HEK293 (cell line): ENCODE measurements around the gene PLEKHA4.

Experiments used
- BCL11A ChIP-seq: fragments of 450-650 bp; formaldehyde crosslinking; IDR thresholded peaks from 2 replicates; pipeline ENCODE4 v1.5.1; 2016; ENCODE audit warnings: low read depth, missing biosample characterization, missing genetic modification characterization
- EGR2 ChIP-seq: fragments of 450-650 bp; formaldehyde crosslinking; IDR thresholded peaks from 2 replicates; pipeline ENCODE4 v1.5.1; 2016; ENCODE audit warnings: low read depth, missing biosample characterization, missing genetic modification characterization
- GLI2 ChIP-seq: fragments of 450-650 bp; formaldehyde crosslinking; IDR thresholded peaks from 2 replicates; pipeline ENCODE4; 2017; ENCODE audit warnings: missing biosample characterization, missing genetic modification characterization, low read depth, borderline replicate concordance
- IKZF3 ChIP-seq: fragments of 450-650 bp; IDR thresholded peaks from 2 replicates; pipeline ENCODE4 v1.5.0; 2018; ENCODE audit warnings: missing biosample characterization, mild to moderate bottlenecking, missing genetic modification characterization, moderate library complexity
- KLF7 ChIP-seq: fragments of 450-650 bp; formaldehyde crosslinking; IDR thresholded peaks from 2 replicates; pipeline ENCODE4 v1.5.1; 2016; ENCODE audit warnings: missing biosample characterization, missing genetic modification characterization, borderline replicate concordance
- SP7 ChIP-seq: fragments of 450-650 bp; formaldehyde crosslinking; IDR thresholded peaks from 2 replicates; pipeline ENCODE4 v1.5.1; 2016; ENCODE audit warnings: missing biosample characterization, missing genetic modification characterization
- ZFP41 ChIP-seq: fragments of 450-650 bp; formaldehyde crosslinking; IDR thresholded peaks from 2 replicates; pipeline ENCODE4 v1.5.1; 2016; ENCODE audit warnings: missing biosample characterization, missing genetic modification characterization, borderline replicate concordance
- ZNF23 ChIP-seq: fragments of 450-650 bp; formaldehyde crosslinking; IDR thresholded peaks from 2 replicates; pipeline ENCODE4 v1.5.1; 2016; ENCODE audit warnings: missing biosample characterization, missing genetic modification characterization, borderline replicate concordance
- ZNF311 ChIP-seq: fragments of 450-650 bp; formaldehyde crosslinking; IDR thresholded peaks from 2 replicates; pipeline ENCODE4 v1.5.1; 2017; ENCODE audit warnings: missing biosample characterization, missing genetic modification characterization, borderline replicate concordance
- ZNF433 ChIP-seq: fragments of 450-650 bp; formaldehyde crosslinking; IDR thresholded peaks from 2 replicates; pipeline ENCODE4 v1.5.1; 2016; ENCODE audit warnings: missing biosample characterization, missing genetic modification characterization, low read depth
- ZNF529 ChIP-seq: fragments of 450-650 bp; formaldehyde crosslinking; IDR thresholded peaks from 2 replicates; pipeline ENCODE4 v1.5.1; 2017; ENCODE audit warnings: missing genetic modification characterization, missing biosample characterization; ENCODE audit not compliant: insufficient replicate concordance
- ZNF76 ChIP-seq: fragments of 450-650 bp; formaldehyde crosslinking; IDR thresholded peaks from 2 replicates; pipeline ENCODE4; 2016; ENCODE audit warnings: low read depth, missing biosample characterization, missing genetic modification characterization, borderline replicate concordance
- ZNF768 ChIP-seq: fragments of 450-650 bp; formaldehyde crosslinking; IDR thresholded peaks from 2 replicates; pipeline ENCODE4 v1.5.1; 2018; ENCODE audit warnings: missing biosample characterization, mild to moderate bottlenecking, missing genetic modification characterization
- TF ChIP-seq, protein P1 (sequence below): fragments of 450-650 bp; formaldehyde crosslinking; IDR thresholded peaks from 2 replicates; pipeline ENCODE4 v1.5.1; 2017; ENCODE audit warnings: missing biosample characterization, mild to moderate bottlenecking, missing genetic modification characterization, moderate library complexity
- TF ChIP-seq, protein P2 (sequence below): fragments of 450-650 bp; formaldehyde crosslinking; IDR thresholded peaks from 2 replicates; pipeline ENCODE4 v1.5.1; 2017; ENCODE audit warnings: missing biosample characterization, missing genetic modification characterization
- TF ChIP-seq, protein P3 (sequence below): fragments of 450-650 bp; formaldehyde crosslinking; IDR thresholded peaks from 2 replicates; pipeline ENCODE4 v1.5.1; 2016; ENCODE audit warnings: missing biosample characterization, missing genetic modification characterization
- TF ChIP-seq, protein P4 (sequence below): fragments of 450-650 bp; formaldehyde crosslinking; IDR thresholded peaks from 2 replicates; pipeline ENCODE4 v1.5.1; 2016; ENCODE audit warnings: missing biosample characterization, missing genetic modification characterization
- TF ChIP-seq, protein P5 (sequence below): fragments of 450-650 bp; IDR thresholded peaks from 2 replicates; pipeline ENCODE4 v1.5.1; 2018; ENCODE audit warnings: missing biosample characterization, mild to moderate bottlenecking, missing genetic modification characterization
- TF ChIP-seq, protein P6 (sequence below): fragments of 450-650 bp; formaldehyde crosslinking; IDR thresholded peaks from 2 replicates; pipeline ENCODE4 v1.5.1; 2016; ENCODE audit warnings: missing biosample characterization, missing genetic modification characterization

PLEKHA4 gene

DNA sequence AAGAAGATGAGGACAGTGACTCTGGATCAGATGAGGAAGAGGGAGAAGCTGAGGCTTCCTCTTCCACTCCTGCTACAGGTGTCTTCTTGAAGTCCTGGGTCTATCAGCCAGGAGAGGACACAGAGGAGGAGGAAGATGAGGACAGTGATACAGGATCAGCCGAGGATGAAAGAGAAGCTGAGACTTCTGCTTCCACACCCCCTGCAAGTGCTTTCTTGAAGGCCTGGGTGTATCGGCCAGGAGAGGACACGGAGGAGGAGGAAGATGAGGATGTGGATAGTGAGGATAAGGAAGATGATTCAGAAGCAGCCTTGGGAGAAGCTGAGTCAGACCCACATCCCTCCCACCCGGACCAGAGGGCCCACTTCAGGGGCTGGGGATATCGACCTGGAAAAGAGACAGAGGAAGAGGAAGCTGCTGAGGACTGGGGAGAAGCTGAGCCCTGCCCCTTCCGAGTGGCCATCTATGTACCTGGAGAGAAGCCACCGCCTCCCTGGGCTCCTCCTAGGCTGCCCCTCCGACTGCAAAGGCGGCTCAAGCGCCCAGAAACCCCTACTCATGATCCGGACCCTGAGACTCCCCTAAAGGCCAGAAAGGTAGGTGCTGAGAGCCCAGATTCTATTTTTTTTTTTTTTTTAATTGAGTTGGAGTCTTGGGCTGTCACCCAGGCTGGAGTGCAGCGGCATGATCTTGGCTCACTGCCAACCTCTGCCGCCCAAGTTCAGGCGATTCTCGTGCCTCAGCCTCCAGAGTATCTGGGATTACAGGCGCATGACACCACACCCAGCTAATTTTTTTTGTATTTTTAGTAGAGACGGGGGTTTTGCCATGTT, 6.1 kb upstream of the PLEKHA4 start (continued):
- TF ChIP-seq ZNF23 (tag by site-specific recombination) (no peak), ZNF768 (tag by site-specific recombination) (no peak), SP7 (no peak), ZFP41 (tag by site-specific recombination) (no peak), EGR2 (tag by site-specific recombination) (no peak), ZNF76 (tag by site-specific recombination) (no peak), IKZF3 (no peak; the same call in 1 of the 2 replicates), BCL11A (peak; percentile 65), GLI2 (tag by site-specific recombination) (no peak), ZNF311 (tag by site-specific recombination) (no peak), ZNF529 (no peak), ZNF433 (tag by site-specific recombination) (no peak), KLF7 (tag by site-specific recombination) (no peak)
- TF ChIP-seq, protein P1, sequence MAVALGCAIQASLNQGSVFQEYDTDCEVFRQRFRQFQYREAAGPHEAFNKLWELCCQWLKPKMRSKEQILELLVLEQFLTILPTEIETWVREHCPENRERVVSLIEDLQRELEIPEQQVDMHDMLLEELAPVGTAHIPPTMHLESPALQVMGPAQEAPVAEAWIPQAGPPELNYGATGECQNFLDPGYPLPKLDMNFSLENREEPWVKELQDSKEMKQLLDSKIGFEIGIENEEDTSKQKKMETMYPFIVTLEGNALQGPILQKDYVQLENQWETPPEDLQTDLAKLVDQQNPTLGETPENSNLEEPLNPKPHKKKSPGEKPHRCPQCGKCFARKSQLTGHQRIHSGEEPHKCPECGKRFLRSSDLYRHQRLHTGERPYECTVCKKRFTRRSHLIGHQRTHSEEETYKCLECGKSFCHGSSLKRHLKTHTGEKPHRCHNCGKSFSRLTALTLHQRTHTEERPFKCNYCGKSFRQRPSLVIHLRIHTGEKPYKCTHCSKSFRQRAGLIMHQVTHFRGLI (tag by site-specific recombination): peak; percentile 68; the same call in 1 of the 2 replicates
- TF ChIP-seq, protein P2, sequence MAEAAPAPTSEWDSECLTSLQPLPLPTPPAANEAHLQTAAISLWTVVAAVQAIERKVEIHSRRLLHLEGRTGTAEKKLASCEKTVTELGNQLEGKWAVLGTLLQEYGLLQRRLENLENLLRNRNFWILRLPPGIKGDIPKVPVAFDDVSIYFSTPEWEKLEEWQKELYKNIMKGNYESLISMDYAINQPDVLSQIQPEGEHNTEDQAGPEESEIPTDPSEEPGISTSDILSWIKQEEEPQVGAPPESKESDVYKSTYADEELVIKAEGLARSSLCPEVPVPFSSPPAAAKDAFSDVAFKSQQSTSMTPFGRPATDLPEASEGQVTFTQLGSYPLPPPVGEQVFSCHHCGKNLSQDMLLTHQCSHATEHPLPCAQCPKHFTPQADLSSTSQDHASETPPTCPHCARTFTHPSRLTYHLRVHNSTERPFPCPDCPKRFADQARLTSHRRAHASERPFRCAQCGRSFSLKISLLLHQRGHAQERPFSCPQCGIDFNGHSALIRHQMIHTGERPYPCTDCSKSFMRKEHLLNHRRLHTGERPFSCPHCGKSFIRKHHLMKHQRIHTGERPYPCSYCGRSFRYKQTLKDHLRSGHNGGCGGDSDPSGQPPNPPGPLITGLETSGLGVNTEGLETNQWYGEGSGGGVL (tag by site-specific recombination): no peak
- TF ChIP-seq, protein P3, sequence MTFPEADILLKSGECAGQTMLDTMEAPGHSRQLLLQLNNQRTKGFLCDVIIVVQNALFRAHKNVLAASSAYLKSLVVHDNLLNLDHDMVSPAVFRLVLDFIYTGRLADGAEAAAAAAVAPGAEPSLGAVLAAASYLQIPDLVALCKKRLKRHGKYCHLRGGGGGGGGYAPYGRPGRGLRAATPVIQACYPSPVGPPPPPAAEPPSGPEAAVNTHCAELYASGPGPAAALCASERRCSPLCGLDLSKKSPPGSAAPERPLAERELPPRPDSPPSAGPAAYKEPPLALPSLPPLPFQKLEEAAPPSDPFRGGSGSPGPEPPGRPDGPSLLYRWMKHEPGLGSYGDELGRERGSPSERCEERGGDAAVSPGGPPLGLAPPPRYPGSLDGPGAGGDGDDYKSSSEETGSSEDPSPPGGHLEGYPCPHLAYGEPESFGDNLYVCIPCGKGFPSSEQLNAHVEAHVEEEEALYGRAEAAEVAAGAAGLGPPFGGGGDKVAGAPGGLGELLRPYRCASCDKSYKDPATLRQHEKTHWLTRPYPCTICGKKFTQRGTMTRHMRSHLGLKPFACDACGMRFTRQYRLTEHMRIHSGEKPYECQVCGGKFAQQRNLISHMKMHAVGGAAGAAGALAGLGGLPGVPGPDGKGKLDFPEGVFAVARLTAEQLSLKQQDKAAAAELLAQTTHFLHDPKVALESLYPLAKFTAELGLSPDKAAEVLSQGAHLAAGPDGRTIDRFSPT (tag by site-specific recombination): peak; percentile 69; the same call in 1 of the 2 replicates
- TF ChIP-seq, protein P4, sequence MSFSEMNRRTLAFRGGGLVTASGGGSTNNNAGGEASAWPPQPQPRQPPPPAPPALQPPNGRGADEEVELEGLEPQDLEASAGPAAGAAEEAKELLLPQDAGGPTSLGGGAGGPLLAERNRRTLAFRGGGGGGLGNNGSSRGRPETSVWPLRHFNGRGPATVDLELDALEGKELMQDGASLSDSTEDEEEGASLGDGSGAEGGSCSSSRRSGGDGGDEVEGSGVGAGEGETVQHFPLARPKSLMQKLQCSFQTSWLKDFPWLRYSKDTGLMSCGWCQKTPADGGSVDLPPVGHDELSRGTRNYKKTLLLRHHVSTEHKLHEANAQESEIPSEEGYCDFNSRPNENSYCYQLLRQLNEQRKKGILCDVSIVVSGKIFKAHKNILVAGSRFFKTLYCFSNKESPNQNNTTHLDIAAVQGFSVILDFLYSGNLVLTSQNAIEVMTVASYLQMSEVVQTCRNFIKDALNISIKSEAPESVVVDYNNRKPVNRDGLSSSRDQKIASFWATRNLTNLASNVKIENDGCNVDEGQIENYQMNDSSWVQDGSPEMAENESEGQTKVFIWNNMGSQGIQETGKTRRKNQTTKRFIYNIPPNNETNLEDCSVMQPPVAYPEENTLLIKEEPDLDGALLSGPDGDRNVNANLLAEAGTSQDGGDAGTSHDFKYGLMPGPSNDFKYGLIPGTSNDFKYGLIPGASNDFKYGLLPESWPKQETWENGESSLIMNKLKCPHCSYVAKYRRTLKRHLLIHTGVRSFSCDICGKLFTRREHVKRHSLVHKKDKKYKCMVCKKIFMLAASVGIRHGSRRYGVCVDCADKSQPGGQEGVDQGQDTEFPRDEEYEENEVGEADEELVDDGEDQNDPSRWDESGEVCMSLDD (tag by site-specific recombination): no peak
- TF ChIP-seq, protein P5, sequence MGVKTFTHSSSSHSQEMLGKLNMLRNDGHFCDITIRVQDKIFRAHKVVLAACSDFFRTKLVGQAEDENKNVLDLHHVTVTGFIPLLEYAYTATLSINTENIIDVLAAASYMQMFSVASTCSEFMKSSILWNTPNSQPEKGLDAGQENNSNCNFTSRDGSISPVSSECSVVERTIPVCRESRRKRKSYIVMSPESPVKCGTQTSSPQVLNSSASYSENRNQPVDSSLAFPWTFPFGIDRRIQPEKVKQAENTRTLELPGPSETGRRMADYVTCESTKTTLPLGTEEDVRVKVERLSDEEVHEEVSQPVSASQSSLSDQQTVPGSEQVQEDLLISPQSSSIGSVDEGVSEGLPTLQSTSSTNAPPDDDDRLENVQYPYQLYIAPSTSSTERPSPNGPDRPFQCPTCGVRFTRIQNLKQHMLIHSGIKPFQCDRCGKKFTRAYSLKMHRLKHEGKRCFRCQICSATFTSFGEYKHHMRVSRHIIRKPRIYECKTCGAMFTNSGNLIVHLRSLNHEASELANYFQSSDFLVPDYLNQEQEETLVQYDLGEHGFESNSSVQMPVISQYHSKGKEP (tag by site-specific recombination): no peak
- TF ChIP-seq, protein P6, sequence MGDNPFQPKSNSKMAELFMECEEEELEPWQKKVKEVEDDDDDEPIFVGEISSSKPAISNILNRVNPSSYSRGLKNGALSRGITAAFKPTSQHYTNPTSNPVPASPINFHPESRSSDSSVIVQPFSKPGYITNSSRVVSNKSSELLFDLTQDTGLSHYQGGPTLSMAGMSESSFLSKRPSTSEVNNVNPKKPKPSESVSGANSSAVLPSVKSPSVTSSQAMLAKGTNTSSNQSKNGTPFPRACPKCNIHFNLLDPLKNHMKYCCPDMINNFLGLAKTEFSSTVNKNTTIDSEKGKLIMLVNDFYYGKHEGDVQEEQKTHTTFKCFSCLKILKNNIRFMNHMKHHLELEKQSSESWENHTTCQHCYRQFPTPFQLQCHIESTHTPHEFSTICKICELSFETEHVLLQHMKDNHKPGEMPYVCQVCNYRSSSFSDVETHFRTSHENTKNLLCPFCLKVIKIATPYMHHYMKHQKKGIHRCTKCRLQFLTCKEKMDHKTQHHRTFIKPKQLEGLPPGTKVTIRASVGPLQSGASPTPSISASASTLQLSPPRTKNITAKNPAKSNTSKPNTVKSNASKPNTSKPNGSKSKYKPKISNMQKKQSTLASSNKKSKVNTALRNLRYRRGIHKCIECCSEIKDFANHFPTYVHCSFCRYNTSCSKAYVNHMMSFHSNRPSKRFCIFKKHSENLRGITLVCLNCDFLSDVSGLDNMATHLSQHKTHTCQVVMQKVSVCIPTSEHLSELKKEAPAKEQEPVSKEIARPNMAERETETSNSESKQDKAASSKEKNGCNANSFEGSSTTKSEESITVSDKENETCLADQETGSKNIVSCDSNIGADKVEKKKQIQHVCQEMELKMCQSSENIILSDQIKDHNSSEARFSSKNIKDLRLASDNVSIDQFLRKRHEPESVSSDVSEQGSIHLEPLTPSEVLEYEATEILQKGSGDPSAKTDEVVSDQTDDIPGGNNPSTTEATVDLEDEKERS (tag by site-specific recombination): no peak
